Measurements from ENCODE around the gene FGF19.

- TF ChIP-seq CTCF (IDR thresholded peaks at IDR 0.05), result no peak
- no peak for TF ChIP-seq POLR2AphosphoS5 (IDR thresholded peaks at IDR 0.05)
- no peak for TF ChIP-seq POLR2A (IDR thresholded peaks at IDR 0.05)
- no peak for TF ChIP-seq EP300 (IDR thresholded peaks at IDR 0.05)
Observed at GRCh38 chr11:69702769-69703452, 911 bp downstream of the FGF19 start.
